Measurements from ENCODE around the gene RIMKLB. TPM values are rescaled to one million over a fixed set of nuclear protein-coding genes. Genes with fewer than 3 reads are reported as not detected.

RIMKLB gene
- total RNA-seq, 1 experiment from 2014 or later, result 87.7 TPM

DNA sequence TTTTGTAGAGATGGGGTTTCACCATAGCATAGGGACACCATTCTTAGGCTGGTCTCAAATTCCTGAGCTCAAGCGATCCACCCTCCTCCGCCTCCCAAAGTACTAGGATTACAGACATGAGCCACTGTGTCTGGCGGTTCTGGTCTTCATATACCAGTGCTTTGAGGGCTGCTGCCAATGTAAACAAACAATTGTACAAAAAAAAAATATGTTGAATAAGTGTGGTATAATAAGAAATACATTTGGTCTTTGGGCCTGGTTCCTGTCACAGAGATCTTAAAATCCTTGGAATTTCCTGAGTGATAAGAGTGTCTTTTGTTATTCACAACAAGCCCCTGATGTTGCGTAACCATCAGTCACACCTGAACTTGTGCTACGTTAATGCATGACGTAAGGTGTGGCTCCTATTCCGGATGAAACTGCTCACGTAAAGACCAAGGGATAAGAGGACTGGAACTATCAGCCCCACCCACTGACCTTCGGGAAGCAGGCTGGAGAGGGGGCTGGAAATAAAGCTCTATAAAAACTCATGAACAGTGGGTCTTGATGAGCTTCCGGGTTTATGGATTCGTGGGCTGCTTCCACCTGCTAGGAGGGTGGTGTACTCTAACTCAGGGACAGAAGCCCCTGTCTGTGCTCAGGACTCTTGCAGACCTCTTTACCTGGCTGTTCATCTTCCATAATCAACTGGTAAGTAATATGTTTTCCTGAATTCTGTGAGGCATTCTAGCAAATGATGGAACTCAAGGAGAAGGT, 16.5 kb upstream of the RIMKLB start:
- H3K9me3 Mint-ChIP-seq, result peaks cover 6 to 9% of the 10 kb centered on the region in 2 experiments; a peak in 4 of 5 replicates
- peak overlapping the region; percentile 70 to 76 (median 75); a peak in 6 of 7 replicates for H3K27ac Mint-ChIP-seq
- Histone ChIP-seq H3K9ac (ENCODE audit: extremely low read depth, insufficient read length, low read length) (no peak overlapping the region), H2AK5ac (ENCODE audit: insufficient read length, low read length) (no peak overlapping the region), H2BK20ac (ENCODE audit: low read depth, low read length, poor library complexity, severe bottlenecking) (no peak overlapping the region), H3T11ph (ENCODE audit: low read length) (no peak overlapping the region), H2BK120ac (ENCODE audit: low read depth, low read length, poor library complexity, severe bottlenecking) (no peak overlapping the region), H3K4me1 (ENCODE audit: insufficient read depth, low read length) (peaks cover 5% of the 10 kb centered on the region; the same call in 1 of the 2 replicates), H3K23ac (ENCODE audit: insufficient read length, low read depth, low read length) (no peak overlapping the region), H4K20me1 (ENCODE audit: control insufficient read depth, insufficient read depth, insufficient read length) (no peaks in the 10 kb centered on the region), H3K4ac (ENCODE audit: low read depth, low read length) (no peak overlapping the region), H2AFZ (ENCODE audit: low read length) (no peak overlapping the region), H3K14ac (ENCODE audit: insufficient read depth, low read length) (no peak overlapping the region), H3K23me2 (ENCODE audit: insufficient read length, low read depth, low read length, poor library complexity, severe bottlenecking) (no peaks in the 10 kb centered on the region), H3K18ac (ENCODE audit: insufficient read length, low read depth, low read length) (no peak overlapping the region), H4K5ac (ENCODE audit: insufficient read length, low read depth, low read length) (no peak overlapping the region), H3K79me1 (ENCODE audit: insufficient read depth, low read depth, low read length, poor library complexity, severe bottlenecking) (no peaks in the 10 kb centered on the region), H2BK5ac (ENCODE audit: insufficient read length, low read length) (no peak overlapping the region), H3K9me3 (ENCODE audit: control insufficient read depth, low read depth, low read length) (no peaks in the 10 kb centered on the region), H3K4me2 (ENCODE audit: insufficient read depth, insufficient read length, low read length) (peak overlapping the region; percentile 59), H2BK15ac (ENCODE audit: low read depth, low read length) (no peak overlapping the region), H3K79me2 (ENCODE audit: insufficient read depth, low read length) (no peaks in the 10 kb centered on the region), H3K27ac (ENCODE audit: insufficient read length, low read depth, low read length) (peak overlapping the region; percentile 49), H3K56ac (ENCODE audit: insufficient read length, low read depth, low read length) (no peak overlapping the region), H4K8ac (replicated peaks; ENCODE audit: insufficient read length, low read depth, low read length) (no peak overlapping the region), H4K91ac (ENCODE audit: insufficient read length, low read depth, low read length) (no peak overlapping the region), H2BK12ac (ENCODE audit: insufficient read length, low read depth, low read length) (no peak overlapping the region), H3K27me3 (ENCODE audit: insufficient read depth, low read length) (no peaks in the 10 kb centered on the region)
- DNase-seq, result peak; percentile 77
- H3K27me3 Mint-ChIP-seq (ENCODE audit: low read depth), result no peaks in the 10 kb centered on the region
- H3K36me3 Mint-ChIP-seq (ENCODE audit: insufficient read depth in 1 of 3, low read depth in 3 of 3), result peaks cover 4 to 11% (median 7%) of the 10 kb centered on the region in 3 experiments; a peak in 5 of 7 replicates
- TF ChIP-seq, protein P1, sequence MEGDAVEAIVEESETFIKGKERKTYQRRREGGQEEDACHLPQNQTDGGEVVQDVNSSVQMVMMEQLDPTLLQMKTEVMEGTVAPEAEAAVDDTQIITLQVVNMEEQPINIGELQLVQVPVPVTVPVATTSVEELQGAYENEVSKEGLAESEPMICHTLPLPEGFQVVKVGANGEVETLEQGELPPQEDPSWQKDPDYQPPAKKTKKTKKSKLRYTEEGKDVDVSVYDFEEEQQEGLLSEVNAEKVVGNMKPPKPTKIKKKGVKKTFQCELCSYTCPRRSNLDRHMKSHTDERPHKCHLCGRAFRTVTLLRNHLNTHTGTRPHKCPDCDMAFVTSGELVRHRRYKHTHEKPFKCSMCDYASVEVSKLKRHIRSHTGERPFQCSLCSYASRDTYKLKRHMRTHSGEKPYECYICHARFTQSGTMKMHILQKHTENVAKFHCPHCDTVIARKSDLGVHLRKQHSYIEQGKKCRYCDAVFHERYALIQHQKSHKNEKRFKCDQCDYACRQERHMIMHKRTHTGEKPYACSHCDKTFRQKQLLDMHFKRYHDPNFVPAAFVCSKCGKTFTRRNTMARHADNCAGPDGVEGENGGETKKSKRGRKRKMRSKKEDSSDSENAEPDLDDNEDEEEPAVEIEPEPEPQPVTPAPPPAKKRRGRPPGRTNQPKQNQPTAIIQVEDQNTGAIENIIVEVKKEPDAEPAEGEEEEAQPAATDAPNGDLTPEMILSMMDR (conservative IDR thresholded peaks at IDR 0.05), result no peak
- peak overlapping the region; percentile 48 to 64 for H3K4me3 Mint-ChIP-seq
- no CpG with 5 or more reads among the region's 11 CpGs for WGBS (ENCODE audit: extremely low coverage, insufficient read length, low lambda C conversion rate)
- H3K4me1 Mint-ChIP-seq, result peaks cover 21 to 25% of the 10 kb centered on the region in 2 experiments

All from H9 (cell line).